Activated T-helper 17 cell treated with anti-CD3 and anti-CD28 coated beads, Interleukin-2, amount 50 U/mL, for 72 hours (primary cell): ENCODE data around the gene PC. TPM values are rescaled to one million over a fixed set of nuclear protein-coding genes. Genes with fewer than 3 reads are reported as not detected.

Source experiments
- ATAC-seq: fragments of 150-1000 bp; cut with Tn5 transposase; replicated peaks from 2 replicates; pipeline ENCODE4 v1.10.0; 2021; ENCODE audit warnings: mild to moderate bottlenecking, moderate library complexity
- H3K27ac Mint-ChIP-seq: one replicate; pipeline ENCODE4 v1.8.0; 2022; ENCODE audit warnings: mixed read lengths
- H3K27me3 Mint-ChIP-seq: one replicate; pipeline ENCODE4 v1.8.0; 2022; ENCODE audit warnings: mixed read lengths
- H3K36me3 Mint-ChIP-seq: one replicate; pipeline ENCODE4 v1.8.0; 2022; ENCODE audit warnings: low read depth, mild to moderate bottlenecking, mixed read lengths
- H3K4me1 Mint-ChIP-seq: one replicate; pipeline ENCODE4 v1.8.0; 2022; ENCODE audit warnings: mixed read lengths
- H3K4me3 Mint-ChIP-seq: one replicate; pipeline ENCODE4 v1.8.0; 2022; ENCODE audit warnings: mild to moderate bottlenecking, mixed read lengths
- H3K9me3 Mint-ChIP-seq: one replicate; pipeline ENCODE4 v1.8.0; 2022; ENCODE audit warnings: mixed read lengths
- total RNA-seq, 2 donors: library from RNA; stranded (reverse); gene quantifications; one replicate each; pipeline ENCODE4 v1.2.3, GENCODE V29; 2022

Gene PC
- total RNA-seq, 2 donors from 2014 or later = 8.4 to 10.9 TPM

- H3K27ac Mint-ChIP-seq = no peak overlapping the region
- no peaks in the 10 kb centered on the region for H3K4me1 Mint-ChIP-seq
- H3K4me3 Mint-ChIP-seq = no peak overlapping the region
- H3K27me3 Mint-ChIP-seq = no peaks in the 10 kb centered on the region
- no peaks in the 10 kb centered on the region for H3K9me3 Mint-ChIP-seq
- ATAC-seq = no peak
- H3K36me3 Mint-ChIP-seq = no peaks in the 10 kb centered on the region
These were observed 54.1 kb downstream of the PC start for GRCh38 chr11:66904055-66904454.

- no peaks in the 10 kb centered on the region for H3K9me3 Mint-ChIP-seq
- H3K27ac Mint-ChIP-seq = no peak overlapping the region
- H3K4me3 Mint-ChIP-seq = no peak overlapping the region
- ATAC-seq = no peak
- H3K36me3 Mint-ChIP-seq = no peaks in the 10 kb centered on the region
- no peaks in the 10 kb centered on the region for H3K4me1 Mint-ChIP-seq
- H3K27me3 Mint-ChIP-seq = no peaks in the 10 kb centered on the region
These were observed 55.6 kb downstream of the PC start for GRCh38 chr11:66902486-66903177.

GRCh38 chr11:66901964-66902390 is 56.2 kb downstream of the PC start:
- H3K36me3 Mint-ChIP-seq = no peaks in the 10 kb centered on the region
- no peaks in the 10 kb centered on the region for H3K27me3 Mint-ChIP-seq
- H3K27ac Mint-ChIP-seq = no peak overlapping the region
- ATAC-seq = no peak
- no peak overlapping the region for H3K4me3 Mint-ChIP-seq
- H3K4me1 Mint-ChIP-seq = no peaks in the 10 kb centered on the region
- no peaks in the 10 kb centered on the region for H3K9me3 Mint-ChIP-seq

GRCh38 chr11:66894141-66894540 is 64.0 kb downstream of the PC start:
- Mint-ChIP-seq H3K4me1 (peaks cover 10% of the 10 kb centered on the region), H3K9me3 (peaks cover 4% of the 10 kb centered on the region), H3K36me3 (no peaks in the 10 kb centered on the region), H3K27ac (no peak overlapping the region), H3K4me3 (no peak overlapping the region), H3K27me3 (no peaks in the 10 kb centered on the region)
- ATAC-seq = no peak

- peaks cover 4% of the 10 kb centered on the region for H3K9me3 Mint-ChIP-seq
- H3K36me3 Mint-ChIP-seq = no peaks in the 10 kb centered on the region
- H3K4me3 Mint-ChIP-seq = no peak overlapping the region
- peaks cover 10% of the 10 kb centered on the region for H3K4me1 Mint-ChIP-seq
- no peaks in the 10 kb centered on the region for H3K27me3 Mint-ChIP-seq
- no peak for ATAC-seq
- H3K27ac Mint-ChIP-seq = no peak overlapping the region
These were observed 65.3 kb downstream of the PC start for GRCh38 chr11:66892911-66893310.

- Mint-ChIP-seq H3K9me3 (peaks cover 4% of the 10 kb centered on the region), H3K27ac (peak overlapping the region; percentile 68), H3K27me3 (no peaks in the 10 kb centered on the region), H3K4me1 (peaks cover 10% of the 10 kb centered on the region), H3K4me3 (peak overlapping the region; percentile 59), H3K36me3 (no peaks in the 10 kb centered on the region)
- ATAC-seq = peak; percentile 100
These were observed 66.1 kb downstream of the PC start for GRCh38 chr11:66891851-66892660.

GRCh38 chr11:66889960-66890359 is 68.2 kb downstream of the PC start:
- no peaks in the 10 kb centered on the region for H3K36me3 Mint-ChIP-seq
- H3K4me3 Mint-ChIP-seq = no peak overlapping the region
- H3K9me3 Mint-ChIP-seq = peaks cover 4% of the 10 kb centered on the region
- peaks cover 10% of the 10 kb centered on the region for H3K4me1 Mint-ChIP-seq
- H3K27ac Mint-ChIP-seq = no peak overlapping the region
- H3K27me3 Mint-ChIP-seq = no peaks in the 10 kb centered on the region
- no peak for ATAC-seq

- H3K27ac Mint-ChIP-seq = peak overlapping the region; percentile 32
- ATAC-seq = no peak
These were observed 69.9 kb downstream of the PC start for GRCh38 chr11:66888282-66888681.

GRCh38 chr11:66887526-66887925 is 70.7 kb downstream of the PC start:
- ATAC-seq = no peak
- Mint-ChIP-seq H3K4me3 (no peak overlapping the region), H3K27me3 (no peaks in the 10 kb centered on the region), H3K36me3 (no peaks in the 10 kb centered on the region), H3K9me3 (peaks cover 4% of the 10 kb centered on the region), H3K4me1 (peaks cover 10% of the 10 kb centered on the region), H3K27ac (no peak overlapping the region)

More at GRCh38 chr11:66888282-66888681, 69.9 kb downstream of the PC start:
- Mint-ChIP-seq H3K27me3 (no peaks in the 10 kb centered on the region), H3K4me3 (no peak overlapping the region), H3K36me3 (no peaks in the 10 kb centered on the region), H3K9me3 (peaks cover 4% of the 10 kb centered on the region), H3K4me1 (peaks cover 10% of the 10 kb centered on the region)

- Mint-ChIP-seq H3K4me3 (no peak overlapping the region), H3K27ac (no peak overlapping the region), H3K36me3 (no peaks in the 10 kb centered on the region), H3K4me1 (peaks cover 2% of the 10 kb centered on the region), H3K9me3 (no peaks in the 10 kb centered on the region), H3K27me3 (no peaks in the 10 kb centered on the region)
- no peak for ATAC-seq
These were observed 71.4 kb downstream of the PC start for GRCh38 chr11:66886671-66887221.

- Mint-ChIP-seq H3K36me3 (no peaks in the 10 kb centered on the region), H3K9me3 (no peaks in the 10 kb centered on the region), H3K27me3 (no peaks in the 10 kb centered on the region), H3K4me1 (no peaks in the 10 kb centered on the region), H3K4me3 (no peak overlapping the region), H3K27ac (no peak overlapping the region)
- ATAC-seq = no peak
These were observed 72.2 kb downstream of the PC start for GRCh38 chr11:66885950-66886440.

- Mint-ChIP-seq H3K9me3 (no peaks in the 10 kb centered on the region), H3K4me1 (no peaks in the 10 kb centered on the region), H3K27me3 (no peaks in the 10 kb centered on the region), H3K4me3 (no peak overlapping the region), H3K36me3 (no peaks in the 10 kb centered on the region), H3K27ac (no peak overlapping the region)
- no peak for ATAC-seq
These were observed 72.7 kb downstream of the PC start for GRCh38 chr11:66885469-66885868.

GRCh38 chr11:66884443-66884842 is 73.7 kb downstream of the PC start:
- Mint-ChIP-seq H3K4me3 (no peak overlapping the region), H3K27me3 (no peaks in the 10 kb centered on the region), H3K4me1 (no peaks in the 10 kb centered on the region), H3K36me3 (no peaks in the 10 kb centered on the region), H3K27ac (no peak overlapping the region), H3K9me3 (no peaks in the 10 kb centered on the region)
- ATAC-seq = no peak

- no peaks in the 10 kb centered on the region for H3K36me3 Mint-ChIP-seq
- no peaks in the 10 kb centered on the region for H3K9me3 Mint-ChIP-seq
- H3K27ac Mint-ChIP-seq = no peak overlapping the region
- no peak overlapping the region for H3K4me3 Mint-ChIP-seq
- H3K27me3 Mint-ChIP-seq = no peaks in the 10 kb centered on the region
- H3K4me1 Mint-ChIP-seq = no peaks in the 10 kb centered on the region
- ATAC-seq = peak; percentile 77
These were observed 74.9 kb downstream of the PC start for GRCh38 chr11:66883016-66883965.
